Left lung (tissue), 10 donors: Measurements from ENCODE around the gene SLC25A36. TPM values are rescaled to one million over a fixed set of nuclear protein-coding genes. Genes with fewer than 3 reads are reported as not detected.
"Not testable (repeated sequence)": the region's sequence is repeated elsewhere in the genome, so short reads cannot be mapped to it uniquely, and the experiment has no call there.

Experiments used
- ATAC-seq: fragments of 200-7000 bp; cut with Tn5 transposase; one replicate; pipeline ENCODE4 v1.9.1; 2020; ENCODE audit warnings: moderate library complexity
- DNase-seq, 4 donors: peaks; one replicate each; pipeline ENCODE4 v3.0.0-alpha.2; 2013 to 2020
- H3K27ac ChIP-seq, 2 donors: fragments of 200-600 bp; sonication (generic) in 1 of 2; one replicate each; pipeline versions ENCODE4 v1.5.0 to v1.8.0; 2020 to 2021
- H3K27me3 ChIP-seq, 2 donors: fragments of 200-600 bp; sonication (generic) in 1 of 2; one replicate each; pipeline versions ENCODE4 v1.5.0 to v1.8.0; 2020 to 2021
- H3K36me3 ChIP-seq, 2 donors: fragments of 200-600 bp; sonication (generic) in 1 of 2; one replicate each; pipeline versions ENCODE4 v1.5.0 to v1.8.0; 2020 to 2021
- H3K4me1 ChIP-seq, 2 donors: fragments of 200-600 bp; one replicate each; pipeline ENCODE4 v1.8.0; 2021
- H3K4me3 ChIP-seq, 2 donors: fragments of 200-600 bp; sonication (generic) in 1 of 2; one replicate each; pipeline versions ENCODE4 v1.5.0 to v1.8.0; 2020 to 2021; ENCODE audit warnings: mild to moderate bottlenecking in 1 of 2
- H3K9me3 ChIP-seq, 2 donors: fragments of 200-600 bp; sonication (generic) in 1 of 2; one replicate each; pipeline versions ENCODE4 v1.5.0 to v1.8.0; 2020 to 2021
- CTCF ChIP-seq, 2 donors: fragments of 200-600 bp; sonication (generic) in 1 of 2; IDR thresholded peaks; one replicate each; pipeline versions ENCODE4 v1.5.0 to v1.8.0; 2021; ENCODE audit warnings: antibody characterized with exemption in 2 of 2
- intact Hi-C, 2 donors: fragments of 100-400 bp; cut with DNase I; formaldehyde crosslinking; loops; one replicate each; pipeline versions ENCODE4 v1.11.2 to v1.14.2; 2022
- polyA plus RNA-seq, 6 donors: library from polyadenylated mRNA; unstranded; fragments of 120-200 nt; gene quantifications; one replicate each; pipeline ENCODE4 v1.2.1, GENCODE V29; 2013; ENCODE audit not compliant: insufficient read length in 6 of 6
- total RNA-seq, 2 donors: library from RNA; stranded (reverse); fragmentation: NEBNext Ultra II Directional; extraction: Animal tissue kit (Norgen Biotek cat#: 25700); gene quantifications; one replicate each; pipeline ENCODE4 v1.2.1, GENCODE V29; 2021
- donor health status: DM: no; HTN: yes; CAD: no.
- donor health status: DM: no; HTN: no; CAD: no.

SLC25A36 gene
- total and polyA plus RNA-seq, 8 donors = 53.3 to 215 (median 174) TPM

DNA sequence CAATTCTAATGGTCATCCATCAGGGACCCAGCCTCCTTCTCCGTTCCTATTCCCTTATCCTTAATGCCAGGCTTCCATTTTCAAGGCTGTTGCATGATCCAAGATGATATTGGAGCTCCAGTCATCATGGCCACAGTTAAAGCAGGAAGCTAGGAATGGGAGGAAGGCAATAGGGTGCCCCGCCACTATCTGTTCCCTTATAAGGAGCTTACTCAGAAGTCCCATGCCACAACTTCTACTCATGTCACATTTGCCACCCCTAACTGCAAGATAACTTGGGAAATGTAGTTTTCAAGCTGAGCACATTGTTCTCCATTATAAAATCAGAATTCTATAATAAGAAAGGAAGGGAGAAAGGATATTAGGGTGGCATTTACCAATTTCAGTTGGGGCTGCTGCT lies 70.9 kb downstream of the SLC25A36 start:
- H3K9me3 ChIP-seq = no peaks in the 10 kb centered on the region
- no peaks in the 10 kb centered on the region for H3K4me1 ChIP-seq
- intact Hi-C loops = loop anchor here in 1 of 2 donors (10.0 kb wide), 1 partner anchor 92 kb away; no protein-coding TSS in a partner anchor
- H3K27ac ChIP-seq = no peak overlapping the region
- no peak for TF ChIP-seq CTCF (IDR thresholded peaks at IDR 0.05)
- peaks cover 0 to 13% of the 10 kb centered on the region in 2 donors for H3K27me3 ChIP-seq
- no peaks in the 10 kb centered on the region for H3K36me3 ChIP-seq
- H3K4me3 ChIP-seq = no peak overlapping the region
- DNase-seq (no peak), ATAC-seq (no peak)

GRCh38 chr3:141015481-141015880 lies 73.8 kb downstream of the SLC25A36 start:
- H3K36me3 ChIP-seq = no peaks in the 10 kb centered on the region
- no peak overlapping the region for H3K27ac ChIP-seq
- H3K27me3 ChIP-seq = peaks cover 0 to 3% of the 10 kb centered on the region in 2 donors
- intact Hi-C loops = loop anchor here in 1 of 2 donors (10.0 kb wide), 1 partner anchor 89 kb away; no protein-coding TSS in a partner anchor
- no peaks in the 10 kb centered on the region for H3K9me3 ChIP-seq
- H3K4me1 ChIP-seq = no peaks in the 10 kb centered on the region
- no peak overlapping the region for H3K4me3 ChIP-seq
- DNase-seq (no peak), ATAC-seq (no peak)
- no peak for TF ChIP-seq CTCF (IDR thresholded peaks at IDR 0.05)

DNA sequence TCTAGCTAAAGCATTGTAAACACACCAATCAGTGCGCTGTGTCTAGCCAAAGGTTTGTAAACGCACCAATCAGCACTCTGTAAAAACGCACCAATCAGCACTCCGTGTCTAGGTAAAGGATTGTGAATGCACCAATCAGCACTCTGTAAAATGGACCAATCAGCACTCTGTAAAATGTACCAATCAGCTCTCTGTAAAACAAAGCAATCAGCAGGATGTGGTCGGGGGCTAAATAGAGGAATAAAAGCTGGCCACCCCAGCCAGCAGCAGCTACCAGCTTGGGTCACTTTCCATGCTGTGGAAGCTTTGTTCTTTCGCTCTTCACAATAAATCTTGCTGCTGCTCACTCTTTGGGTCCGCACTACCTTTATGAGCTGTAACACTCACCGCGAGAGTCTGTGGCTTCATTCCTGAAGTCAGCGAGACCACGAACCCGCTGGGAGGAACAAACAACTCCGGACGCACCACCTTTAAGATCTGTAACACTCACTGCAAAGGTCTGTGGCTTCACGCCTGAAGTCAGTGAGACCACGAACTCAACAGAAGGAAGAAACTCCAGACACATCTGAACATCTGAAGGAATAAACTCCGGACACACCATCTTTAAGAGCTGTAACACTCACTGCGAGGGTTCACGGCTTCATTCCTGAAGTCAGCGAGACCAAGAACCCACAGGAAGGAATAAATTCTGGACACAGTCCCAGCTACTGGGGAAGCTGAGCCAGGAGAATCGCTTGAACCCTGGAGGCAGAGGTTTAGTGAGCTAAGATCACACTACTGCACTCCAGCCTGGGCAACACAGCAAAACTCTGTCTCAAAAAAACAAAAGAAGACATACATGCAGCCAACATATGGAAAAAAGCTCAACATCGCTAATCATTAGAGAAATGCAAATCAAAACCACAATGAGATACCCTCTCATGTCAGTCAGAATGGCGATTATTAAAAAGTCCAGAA lies 76.0 kb downstream of the SLC25A36 start:
- H3K27me3 ChIP-seq, H3K9me3 ChIP-seq, H3K4me1 ChIP-seq, DNase-seq, H3K27ac ChIP-seq, H3K36me3 ChIP-seq, H3K4me3 ChIP-seq, ATAC-seq: not testable (repeated sequence)
- intact Hi-C loops = loop anchor here in 1 of 2 donors (10.0 kb wide), 1 partner anchor 87 kb away; no protein-coding TSS in a partner anchor

- DNase-seq = peak in 1 of 4 donors; percentile 81
- Histone ChIP-seq H3K27me3 (no peaks in the 10 kb centered on the region), H3K36me3 (no peaks in the 10 kb centered on the region), H3K4me3 (no peak overlapping the region), H3K9me3 (no peaks in the 10 kb centered on the region), H3K27ac (no peak overlapping the region), H3K4me1 (no peaks in the 10 kb centered on the region)
- TF ChIP-seq CTCF (IDR thresholded peaks at IDR 0.05) = no peak
- intact Hi-C loops = loop anchor here in 1 of 2 donors (10.0 kb wide), 1 partner anchor 86 kb away; no protein-coding TSS in a partner anchor
- no peak for ATAC-seq
These were observed 77.6 kb downstream of the SLC25A36 start for GRCh38 chr3:141019244-141019643.

DNA sequence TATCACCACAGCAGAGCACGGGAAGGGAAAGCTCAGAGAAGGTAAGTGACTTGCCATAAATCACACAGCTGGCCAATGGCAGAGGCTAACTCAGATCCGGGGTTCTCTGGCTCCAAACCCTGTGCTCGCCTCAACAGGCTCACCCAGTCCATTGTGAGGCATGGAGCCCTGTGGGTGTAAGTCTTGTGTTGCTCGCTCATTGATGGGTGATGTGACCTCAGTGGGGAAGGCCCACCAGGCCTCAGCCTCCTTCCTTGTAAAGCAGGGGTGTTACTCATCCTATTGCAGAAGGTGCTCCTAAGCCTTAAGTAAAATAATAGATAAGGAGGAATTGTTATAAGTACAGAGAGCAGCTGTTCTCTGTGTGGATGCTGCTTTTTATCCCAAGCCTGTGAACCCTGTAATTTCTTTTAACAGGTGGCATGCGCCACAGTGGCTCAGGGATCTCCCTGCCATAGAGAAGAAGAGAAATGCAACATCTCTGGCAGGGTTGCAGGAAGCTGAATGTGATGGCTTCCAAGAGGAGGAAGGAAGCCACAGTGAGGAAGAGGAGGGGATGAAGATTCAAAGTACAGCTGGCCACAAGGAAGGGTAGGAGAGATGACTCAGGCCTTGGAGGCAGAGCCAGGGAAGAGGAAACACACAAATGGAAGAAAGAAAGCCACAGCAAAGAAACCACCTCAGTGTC lies 78.7 kb downstream of the SLC25A36 start:
- Histone ChIP-seq H3K27me3 (no peaks in the 10 kb centered on the region), H3K9me3 (no peaks in the 10 kb centered on the region), H3K4me1 (no peaks in the 10 kb centered on the region), H3K36me3 (no peaks in the 10 kb centered on the region), H3K27ac (no peak overlapping the region), H3K4me3 (no peak overlapping the region)
- DNase-seq = no peak
- no peak for ATAC-seq
- intact Hi-C loops = no loop called here
- TF ChIP-seq CTCF (IDR thresholded peaks at IDR 0.05) = no peak
